GM23248 (cell line): ENCODE results near the gene ST7.

ENCODE experiments used
- EZH2 ChIP-seq: fragments of 200-600 bp; sonication (generic); IDR thresholded peaks from 2 replicates; pipeline ENCODE4 v1.6.1; 2018; ENCODE audit warnings: antibody characterized with exemption, mild to moderate bottlenecking; ENCODE audit not compliant: insufficient read depth, poor library complexity, severe bottlenecking
- EZH2phosphoT487 ChIP-seq: fragments of 200-600 bp; sonication (generic); IDR thresholded peaks from 2 replicates; pipeline ENCODE4 v1.6.1; 2018; ENCODE audit warnings: antibody characterized with exemption, moderate library complexity, mild to moderate bottlenecking, low read depth; ENCODE audit not compliant: insufficient read depth

GRCh38 chr7:116999311-116999710 lies 46.0 kb downstream of the ST7 start:
- TF ChIP-seq EZH2, result no peak
- no peak for TF ChIP-seq EZH2phosphoT487
